Thyroid gland (tissue), 4 donors: ENCODE data around the gene EVI5L.

Experiments
- CTCF ChIP-seq, 6 experiments: fragments of 200-600 bp in 3 of 6; fragments of 450-650 bp in 3 of 6; sonication (generic) in 3 of 6; IDR thresholded peaks; one replicate each; pipeline ENCODE4 v1.5.1; 2016 to 2019; ENCODE audit warnings: antibody characterized with exemption in 6 of 6, mild to moderate bottlenecking in 2 of 6, inconsistent platforms in 1 of 6, moderate library complexity in 1 of 6
- POLR2A ChIP-seq, 2 donors: fragments of 450-650 bp; IDR thresholded peaks; one replicate each; pipeline ENCODE4 v1.6.1; 2017; ENCODE audit warnings: antibody characterized with exemption in 2 of 2, mild to moderate bottlenecking in 2 of 2, moderate library complexity in 1 of 2

GRCh38 chr19:7788178-7788932 is 41.7 kb upstream of the EVI5L start:
- TF ChIP-seq CTCF (IDR thresholded peaks at IDR 0.05) (no peak), POLR2A (IDR thresholded peaks at IDR 0.05) (no peak)
